Measurements from ENCODE around the gene FBXO30.

The FBXO30 gene

DNA sequence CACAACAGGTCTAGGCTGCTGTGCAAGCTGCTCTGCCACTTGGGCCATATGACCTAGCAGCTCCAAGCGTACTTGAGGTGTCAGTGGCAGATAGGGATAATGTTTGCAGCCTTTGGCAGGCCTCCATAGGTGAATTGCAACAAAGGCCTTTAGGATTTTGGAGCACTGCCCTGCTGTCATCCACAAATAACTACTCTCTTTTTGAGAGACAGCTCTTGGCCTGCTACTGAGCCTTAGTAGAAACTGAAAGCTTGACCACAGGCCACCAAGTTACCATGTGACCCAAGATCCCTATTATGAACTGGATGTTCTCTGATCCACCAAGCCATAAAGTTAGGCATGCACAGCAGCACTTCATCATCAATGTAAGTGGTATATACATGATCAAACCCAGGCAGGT lies 29.9 kb downstream of the FBXO30 start:
- H3K9ac ChIP-seq (ENCODE audit: low read length), result no peak overlapping the region
- no peaks in the 10 kb centered on the region for H3K36me3 ChIP-seq (ENCODE audit: control insufficient read depth, insufficient read depth, low read length)
- no peaks in the 10 kb centered on the region for H3K9me3 ChIP-seq (ENCODE audit: control insufficient read depth, low read length)
- no peak overlapping the region for H3K4me3 ChIP-seq (ENCODE audit: low read length)
- no peaks in the 10 kb centered on the region for H3K4me1 ChIP-seq (ENCODE audit: control insufficient read depth, insufficient read depth, low read length)
- no peaks in the 10 kb centered on the region for H3K27me3 ChIP-seq (ENCODE audit: control insufficient read depth, insufficient read depth, low read length)

DNA sequence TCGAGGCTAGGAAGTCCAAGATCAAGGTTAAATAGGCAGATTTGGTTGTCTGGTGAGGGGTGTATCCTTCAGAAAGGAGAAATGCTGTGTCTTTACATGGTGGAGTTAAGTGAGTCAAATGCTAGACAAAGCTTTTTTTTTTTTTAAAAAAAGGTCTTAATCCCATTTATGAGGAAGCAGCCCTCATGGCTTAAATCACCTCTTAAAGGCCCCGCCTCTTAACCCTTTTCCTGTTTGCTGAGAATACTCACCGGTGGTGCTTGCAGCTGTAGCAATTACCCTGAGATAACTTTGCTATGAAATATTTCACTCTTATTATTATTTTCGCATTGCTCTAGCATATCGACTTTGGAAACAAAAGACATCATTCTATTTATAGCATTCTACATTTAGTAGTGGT lies 30.8 kb downstream of the FBXO30 start:
- Histone ChIP-seq H3K27me3 (ENCODE audit: control insufficient read depth, insufficient read depth, low read length) (no peaks in the 10 kb centered on the region), H3K4me3 (ENCODE audit: low read length) (no peak overlapping the region), H3K4me1 (ENCODE audit: control insufficient read depth, insufficient read depth, low read length) (no peaks in the 10 kb centered on the region), H3K9ac (ENCODE audit: low read length) (no peak overlapping the region), H3K9me3 (ENCODE audit: control insufficient read depth, low read length) (no peaks in the 10 kb centered on the region), H3K36me3 (ENCODE audit: control insufficient read depth, insufficient read depth, low read length) (no peaks in the 10 kb centered on the region)

DNA sequence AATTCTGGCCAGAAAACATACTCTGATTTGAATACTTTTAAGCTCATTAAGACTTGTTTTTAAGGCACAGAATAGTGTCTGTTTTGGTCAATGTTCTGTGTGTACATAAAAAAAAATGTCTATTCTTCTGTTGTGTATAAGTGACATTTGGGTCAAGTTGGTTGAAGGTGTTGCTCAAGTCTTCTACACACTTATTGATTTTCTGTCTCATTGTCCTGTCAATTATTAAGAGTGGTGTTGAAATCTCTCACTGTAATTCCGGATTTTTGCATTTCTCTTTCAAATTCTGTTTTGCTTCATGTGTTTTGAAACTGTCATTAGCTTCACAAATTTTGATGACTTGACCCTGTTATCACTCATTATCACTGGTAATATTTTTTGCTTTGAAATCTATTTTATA lies 41.7 kb downstream of the FBXO30 start:
- no peaks in the 10 kb centered on the region for H3K9me3 ChIP-seq (ENCODE audit: control insufficient read depth, low read length)
- no peak overlapping the region for H3K4me3 ChIP-seq (ENCODE audit: low read length)
- no peak overlapping the region for H3K9ac ChIP-seq (ENCODE audit: low read length)
- no peaks in the 10 kb centered on the region for H3K36me3 ChIP-seq (ENCODE audit: control insufficient read depth, insufficient read depth, low read length)
- H3K27me3 ChIP-seq (ENCODE audit: control insufficient read depth, insufficient read depth, low read length), result no peaks in the 10 kb centered on the region
- H3K4me1 ChIP-seq (ENCODE audit: control insufficient read depth, insufficient read depth, low read length), result no peaks in the 10 kb centered on the region

DNA sequence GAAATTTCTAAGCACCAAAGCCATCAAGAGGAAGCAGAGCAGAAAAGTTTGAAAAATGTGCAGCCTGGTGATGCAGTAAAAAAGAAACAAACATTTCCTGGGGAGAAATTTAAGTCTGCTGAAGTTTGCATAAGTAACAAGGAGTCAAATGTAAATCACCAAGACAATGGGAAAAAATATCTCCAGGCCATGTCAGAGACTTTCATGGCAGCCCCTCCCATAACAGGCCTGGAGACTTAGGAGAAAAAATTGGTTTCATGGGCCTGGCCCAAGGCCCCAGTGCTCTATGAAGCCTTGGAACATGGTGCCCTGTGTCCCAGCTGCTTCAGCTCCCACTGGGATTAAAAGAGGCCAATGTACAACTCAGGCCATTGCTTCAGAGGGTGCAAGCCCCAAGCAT lies 49.1 kb downstream of the FBXO30 start:
- Histone ChIP-seq H3K36me3 (ENCODE audit: control insufficient read depth, insufficient read depth, low read length) (no peaks in the 10 kb centered on the region), H3K27me3 (ENCODE audit: control insufficient read depth, insufficient read depth, low read length) (no peaks in the 10 kb centered on the region), H3K9ac (ENCODE audit: low read length) (no peak overlapping the region), H3K4me1 (ENCODE audit: control insufficient read depth, insufficient read depth, low read length) (no peaks in the 10 kb centered on the region), H3K4me3 (ENCODE audit: low read length) (no peak overlapping the region), H3K9me3 (ENCODE audit: control insufficient read depth, low read length) (no peaks in the 10 kb centered on the region)

DNA sequence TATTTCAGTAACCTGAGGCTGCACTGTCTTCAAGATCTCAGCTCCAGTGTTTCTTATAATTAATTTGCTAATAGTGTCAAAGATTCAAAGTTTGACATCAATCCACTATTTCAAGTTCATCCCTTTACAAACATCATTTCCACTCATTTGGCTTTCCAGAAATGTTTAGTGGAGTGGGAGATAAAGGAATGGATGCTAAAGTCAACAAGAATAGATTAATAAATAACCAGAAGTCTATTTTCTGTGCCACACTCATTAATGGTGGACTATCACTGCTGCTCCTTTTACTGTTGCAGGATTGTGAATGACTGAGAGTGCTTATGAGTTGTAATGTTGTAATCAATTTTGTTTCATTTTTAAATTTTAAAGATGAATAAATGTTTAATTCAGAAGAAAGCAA lies 50.9 kb downstream of the FBXO30 start:
- H3K4me3 ChIP-seq (ENCODE audit: low read length), result no peak overlapping the region
- H3K4me1 ChIP-seq (ENCODE audit: control insufficient read depth, insufficient read depth, low read length), result no peaks in the 10 kb centered on the region
- no peaks in the 10 kb centered on the region for H3K27me3 ChIP-seq (ENCODE audit: control insufficient read depth, insufficient read depth, low read length)
- no peak overlapping the region for H3K9ac ChIP-seq (ENCODE audit: low read length)
- no peaks in the 10 kb centered on the region for H3K36me3 ChIP-seq (ENCODE audit: control insufficient read depth, insufficient read depth, low read length)
- H3K9me3 ChIP-seq (ENCODE audit: control insufficient read depth, low read length), result no peaks in the 10 kb centered on the region

DNA sequence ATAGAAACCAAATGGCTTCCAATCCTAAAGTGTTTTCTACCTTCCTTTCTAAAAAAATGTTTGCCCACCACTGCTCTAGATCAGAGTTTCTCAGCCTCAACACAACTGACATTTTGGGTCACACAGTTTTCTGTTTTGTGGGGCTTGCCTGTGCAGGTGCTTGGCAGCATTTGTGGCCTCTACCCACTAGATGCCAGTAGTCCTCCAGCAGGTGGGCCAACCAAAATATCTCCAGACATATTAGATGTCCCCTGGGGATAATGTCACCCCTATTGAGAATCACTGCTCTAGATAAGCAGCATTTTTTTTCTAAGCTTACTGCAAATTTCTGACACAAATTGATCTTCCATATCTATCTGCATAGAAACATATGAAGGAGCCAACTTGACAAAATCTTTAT lies 53.0 kb downstream of the FBXO30 start:
- Histone ChIP-seq H3K27me3 (ENCODE audit: control insufficient read depth, insufficient read depth, low read length) (no peaks in the 10 kb centered on the region), H3K9me3 (ENCODE audit: control insufficient read depth, low read length) (no peaks in the 10 kb centered on the region), H3K4me3 (ENCODE audit: low read length) (no peak overlapping the region), H3K4me1 (ENCODE audit: control insufficient read depth, insufficient read depth, low read length) (no peaks in the 10 kb centered on the region), H3K9ac (ENCODE audit: low read length) (no peak overlapping the region), H3K36me3 (ENCODE audit: control insufficient read depth, insufficient read depth, low read length) (no peaks in the 10 kb centered on the region)

DNA sequence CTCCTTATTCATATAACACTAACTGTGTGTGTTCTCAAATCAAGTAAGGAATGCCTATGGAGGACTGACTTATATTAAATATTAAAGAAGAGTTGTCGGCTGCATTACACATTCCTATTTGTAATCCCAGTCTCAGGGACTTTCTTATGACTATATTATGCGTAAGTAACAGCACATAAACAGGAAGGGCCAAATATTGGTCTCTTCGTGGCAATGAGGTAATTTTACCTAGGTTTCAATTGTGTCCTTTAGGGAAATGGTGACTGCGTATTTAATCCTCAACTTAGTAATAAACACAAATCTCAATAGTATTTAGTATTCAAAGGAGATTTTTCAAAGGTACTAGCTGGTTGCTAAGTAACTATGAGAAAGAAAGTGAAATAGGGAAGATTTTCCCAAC lies 56.5 kb downstream of the FBXO30 start:
- H3K4me1 ChIP-seq (ENCODE audit: control insufficient read depth, insufficient read depth, low read length), result no peaks in the 10 kb centered on the region
- no peaks in the 10 kb centered on the region for H3K9me3 ChIP-seq (ENCODE audit: control insufficient read depth, low read length)
- no peak overlapping the region for H3K9ac ChIP-seq (ENCODE audit: low read length)
- no peaks in the 10 kb centered on the region for H3K27me3 ChIP-seq (ENCODE audit: control insufficient read depth, insufficient read depth, low read length)
- no peak overlapping the region for H3K4me3 ChIP-seq (ENCODE audit: low read length)
- H3K36me3 ChIP-seq (ENCODE audit: control insufficient read depth, insufficient read depth, low read length), result no peaks in the 10 kb centered on the region

DNA sequence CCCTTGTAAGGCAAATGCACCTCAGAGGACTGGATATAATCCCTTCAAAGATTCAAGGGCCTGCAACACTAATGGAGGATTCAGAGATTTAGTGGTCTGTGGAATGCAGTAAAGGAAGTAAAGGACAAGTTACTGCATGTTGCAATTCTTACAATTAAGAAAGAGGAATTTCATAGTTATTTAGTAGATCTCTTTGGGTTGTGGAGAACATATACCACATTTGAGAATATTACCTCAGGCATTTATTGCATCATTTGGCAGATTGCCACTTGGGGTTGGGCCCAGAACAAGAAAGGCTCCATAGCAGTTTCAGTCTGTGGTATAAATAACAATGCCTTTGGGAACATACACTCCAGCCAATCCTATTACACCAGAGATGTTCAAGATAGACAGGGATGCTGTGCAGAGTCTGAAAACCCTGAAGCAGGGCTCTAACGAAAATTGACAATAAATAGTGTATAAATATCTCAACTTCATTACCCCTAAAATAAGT lies 58.4 kb downstream of the FBXO30 start:
- Histone ChIP-seq H3K9me3 (ENCODE audit: control insufficient read depth, low read length) (no peaks in the 10 kb centered on the region), H3K4me3 (ENCODE audit: low read length) (no peak overlapping the region), H3K27me3 (ENCODE audit: control insufficient read depth, insufficient read depth, low read length) (no peaks in the 10 kb centered on the region), H3K4me1 (ENCODE audit: control insufficient read depth, insufficient read depth, low read length) (no peaks in the 10 kb centered on the region), H3K9ac (ENCODE audit: low read length) (no peak overlapping the region), H3K36me3 (ENCODE audit: control insufficient read depth, insufficient read depth, low read length) (no peaks in the 10 kb centered on the region)

DNA sequence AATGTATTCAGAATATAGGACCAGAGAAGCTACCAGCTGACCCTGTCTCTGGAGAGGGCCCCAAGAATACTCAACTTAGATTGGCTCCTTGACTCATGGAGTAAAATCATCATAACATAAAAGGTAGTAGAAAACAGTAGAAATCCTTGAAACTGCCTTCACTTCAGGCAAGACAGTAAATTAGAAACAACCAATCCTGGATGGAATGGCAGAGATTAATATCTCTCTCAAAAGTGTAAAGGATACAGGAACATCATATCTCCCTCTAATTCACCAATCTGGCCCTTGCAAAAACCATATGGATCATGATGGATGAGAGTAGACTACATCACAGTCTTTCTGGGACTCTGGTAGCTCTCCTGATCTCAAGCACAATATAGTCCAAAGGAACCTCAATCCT lies 58.9 kb downstream of the FBXO30 start:
- Histone ChIP-seq H3K4me3 (ENCODE audit: low read length) (no peak overlapping the region), H3K27me3 (ENCODE audit: control insufficient read depth, insufficient read depth, low read length) (no peaks in the 10 kb centered on the region), H3K36me3 (ENCODE audit: control insufficient read depth, insufficient read depth, low read length) (no peaks in the 10 kb centered on the region), H3K4me1 (ENCODE audit: control insufficient read depth, insufficient read depth, low read length) (no peaks in the 10 kb centered on the region), H3K9me3 (ENCODE audit: control insufficient read depth, low read length) (no peaks in the 10 kb centered on the region), H3K9ac (ENCODE audit: low read length) (no peak overlapping the region)

DNA sequence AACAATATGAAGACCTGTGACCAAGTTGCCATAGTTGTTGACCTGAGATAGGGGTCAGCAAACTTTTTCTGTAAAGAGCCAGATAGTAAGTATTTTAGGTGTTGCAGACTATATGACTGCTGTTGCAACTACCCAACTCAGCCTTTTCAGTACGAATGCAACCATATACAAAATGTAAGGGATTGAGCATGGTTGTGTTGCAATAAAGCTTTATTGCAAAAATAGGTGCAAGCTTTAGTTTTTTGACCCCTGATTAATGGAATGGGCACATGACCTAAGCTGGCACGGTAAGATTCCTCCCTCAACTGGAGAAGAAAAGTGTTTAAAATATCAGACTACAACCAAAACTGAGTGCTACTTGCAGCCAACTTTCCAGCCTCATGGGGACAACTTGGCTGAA lies 62.0 kb downstream of the FBXO30 start:
- Histone ChIP-seq H3K9ac (ENCODE audit: low read length) (no peak overlapping the region), H3K27me3 (ENCODE audit: control insufficient read depth, insufficient read depth, low read length) (no peaks in the 10 kb centered on the region), H3K9me3 (ENCODE audit: control insufficient read depth, low read length) (no peaks in the 10 kb centered on the region), H3K36me3 (ENCODE audit: control insufficient read depth, insufficient read depth, low read length) (no peaks in the 10 kb centered on the region), H3K4me1 (ENCODE audit: control insufficient read depth, insufficient read depth, low read length) (no peaks in the 10 kb centered on the region), H3K4me3 (ENCODE audit: low read length) (no peak overlapping the region)

DNA sequence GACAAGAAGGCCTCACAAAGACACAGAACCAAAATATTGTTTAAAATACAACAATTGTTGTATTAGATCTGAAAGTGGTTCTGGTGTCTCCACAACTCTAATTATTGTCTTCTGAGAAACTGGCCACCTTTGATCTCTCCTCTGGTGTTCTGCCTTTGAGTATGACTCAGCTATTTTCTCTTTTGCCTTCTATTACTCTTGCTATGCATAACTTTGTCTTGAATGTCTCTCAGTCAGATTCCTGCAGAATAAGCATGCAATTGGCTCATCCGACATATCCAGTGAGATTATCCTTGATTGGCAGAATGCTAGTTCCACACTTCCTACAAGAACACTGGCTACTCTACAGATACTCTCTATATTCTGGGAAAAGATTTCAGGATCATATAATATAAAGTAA lies 65.0 kb downstream of the FBXO30 start:
- no peaks in the 10 kb centered on the region for H3K36me3 ChIP-seq (ENCODE audit: control insufficient read depth, insufficient read depth, low read length)
- no peak overlapping the region for H3K9ac ChIP-seq (ENCODE audit: low read length)
- no peaks in the 10 kb centered on the region for H3K4me1 ChIP-seq (ENCODE audit: control insufficient read depth, insufficient read depth, low read length)
- H3K4me3 ChIP-seq (ENCODE audit: low read length), result no peak overlapping the region
- no peaks in the 10 kb centered on the region for H3K9me3 ChIP-seq (ENCODE audit: control insufficient read depth, low read length)
- no peaks in the 10 kb centered on the region for H3K27me3 ChIP-seq (ENCODE audit: control insufficient read depth, insufficient read depth, low read length)

DNA sequence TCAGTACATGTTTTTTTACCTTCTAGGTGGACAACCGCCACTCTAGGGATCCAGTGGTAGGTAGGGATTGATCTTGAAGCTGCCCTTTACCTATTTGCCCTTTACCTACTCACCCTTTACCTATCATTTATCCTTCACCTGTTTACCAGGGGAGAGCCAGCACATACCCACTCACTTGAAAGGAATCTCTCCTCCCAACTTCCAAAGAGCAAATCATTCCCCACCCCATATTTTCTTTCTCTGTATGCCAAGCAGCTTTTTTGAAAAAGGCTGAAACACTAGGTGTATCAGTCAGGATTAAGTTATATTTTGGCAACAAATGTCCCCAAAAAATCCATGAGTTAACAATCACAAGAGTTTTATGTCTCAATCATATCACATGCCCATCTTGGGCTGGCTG lies 68.7 kb downstream of the FBXO30 start:
- Histone ChIP-seq H3K4me3 (ENCODE audit: low read length) (no peak overlapping the region), H3K4me1 (ENCODE audit: control insufficient read depth, insufficient read depth, low read length) (no peaks in the 10 kb centered on the region), H3K9me3 (ENCODE audit: control insufficient read depth, low read length) (no peaks in the 10 kb centered on the region), H3K36me3 (ENCODE audit: control insufficient read depth, insufficient read depth, low read length) (no peaks in the 10 kb centered on the region), H3K27me3 (ENCODE audit: control insufficient read depth, insufficient read depth, low read length) (no peaks in the 10 kb centered on the region), H3K9ac (ENCODE audit: low read length) (no peak overlapping the region)

DNA sequence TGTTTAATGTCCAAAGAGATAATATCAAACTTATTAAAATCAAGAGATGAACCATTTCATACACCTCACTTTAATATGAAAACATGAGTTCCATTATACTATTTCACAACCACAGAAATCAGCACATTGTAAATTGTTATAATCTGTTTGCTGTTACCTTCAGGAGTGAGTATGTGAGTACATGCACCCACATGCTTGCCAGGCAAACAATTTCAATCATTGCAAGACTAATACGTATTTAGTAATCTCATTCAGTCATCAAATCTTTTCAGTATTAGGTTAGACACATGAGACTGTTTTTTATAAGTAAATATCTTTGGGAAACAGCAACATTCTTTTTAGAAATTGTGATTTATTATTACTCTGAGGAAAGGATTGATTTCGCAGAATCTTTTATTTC lies 70.0 kb downstream of the FBXO30 start:
- Histone ChIP-seq H3K4me1 (ENCODE audit: control insufficient read depth, insufficient read depth, low read length) (no peaks in the 10 kb centered on the region), H3K36me3 (ENCODE audit: control insufficient read depth, insufficient read depth, low read length) (no peaks in the 10 kb centered on the region), H3K9ac (ENCODE audit: low read length) (no peak overlapping the region), H3K4me3 (ENCODE audit: low read length) (no peak overlapping the region), H3K9me3 (ENCODE audit: control insufficient read depth, low read length) (no peaks in the 10 kb centered on the region), H3K27me3 (ENCODE audit: control insufficient read depth, insufficient read depth, low read length) (no peaks in the 10 kb centered on the region)

Data from mucosa of stomach (tissue), 1 donor.